Measurements from ENCODE around the gene RAB3D. TPM values are rescaled to one million over a fixed set of nuclear protein-coding genes. Genes with fewer than 3 reads are reported as not detected.

The RAB3D gene
- total and polyA plus RNA-seq, 2 experiments from 2014 or later = 3.8 to 21.2 TPM

DNA sequence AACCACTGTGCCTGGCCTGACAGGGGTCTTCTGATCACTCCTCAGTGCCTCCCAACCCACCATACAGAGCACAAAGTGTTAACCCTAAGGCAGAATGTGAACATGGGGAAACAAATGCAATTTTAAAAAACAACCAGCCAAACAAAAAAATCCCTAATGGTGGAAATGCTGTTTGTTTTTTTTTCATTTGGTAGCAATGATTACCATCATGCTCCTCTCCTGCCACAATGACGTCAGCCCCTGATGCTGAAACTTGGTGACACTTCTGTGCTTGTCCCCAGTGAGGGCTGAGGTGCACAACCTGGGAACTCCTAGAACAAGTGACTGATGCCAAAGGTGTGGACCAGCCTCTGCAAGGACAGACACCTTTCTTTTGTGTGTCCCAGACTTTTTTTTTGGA, 47.5 kb downstream of the RAB3D start:
- Mint-ChIP-seq H3K27me3 (ENCODE audit: insufficient read depth, low read depth, poor library complexity) (peaks cover 8% of the 10 kb centered on the region), H3K27ac (no peak overlapping the region), H3K4me1 (peaks cover 6% of the 10 kb centered on the region; the same call in 2 of the 3 replicates), H3K36me3 (ENCODE audit: low read depth) (no peaks in the 10 kb centered on the region), H3K9me3 (no peaks in the 10 kb centered on the region; the same call in 2 of the 3 replicates), H3K4me3 (no peak overlapping the region)
- no peak overlapping the region for H3K27ac ChIP-seq (ENCODE audit: low read depth)
- TF ChIP-seq POLR2AphosphoS5 (IDR thresholded peaks at IDR 0.05; ENCODE audit: low read depth) = no peak
- TF ChIP-seq, protein P1, sequence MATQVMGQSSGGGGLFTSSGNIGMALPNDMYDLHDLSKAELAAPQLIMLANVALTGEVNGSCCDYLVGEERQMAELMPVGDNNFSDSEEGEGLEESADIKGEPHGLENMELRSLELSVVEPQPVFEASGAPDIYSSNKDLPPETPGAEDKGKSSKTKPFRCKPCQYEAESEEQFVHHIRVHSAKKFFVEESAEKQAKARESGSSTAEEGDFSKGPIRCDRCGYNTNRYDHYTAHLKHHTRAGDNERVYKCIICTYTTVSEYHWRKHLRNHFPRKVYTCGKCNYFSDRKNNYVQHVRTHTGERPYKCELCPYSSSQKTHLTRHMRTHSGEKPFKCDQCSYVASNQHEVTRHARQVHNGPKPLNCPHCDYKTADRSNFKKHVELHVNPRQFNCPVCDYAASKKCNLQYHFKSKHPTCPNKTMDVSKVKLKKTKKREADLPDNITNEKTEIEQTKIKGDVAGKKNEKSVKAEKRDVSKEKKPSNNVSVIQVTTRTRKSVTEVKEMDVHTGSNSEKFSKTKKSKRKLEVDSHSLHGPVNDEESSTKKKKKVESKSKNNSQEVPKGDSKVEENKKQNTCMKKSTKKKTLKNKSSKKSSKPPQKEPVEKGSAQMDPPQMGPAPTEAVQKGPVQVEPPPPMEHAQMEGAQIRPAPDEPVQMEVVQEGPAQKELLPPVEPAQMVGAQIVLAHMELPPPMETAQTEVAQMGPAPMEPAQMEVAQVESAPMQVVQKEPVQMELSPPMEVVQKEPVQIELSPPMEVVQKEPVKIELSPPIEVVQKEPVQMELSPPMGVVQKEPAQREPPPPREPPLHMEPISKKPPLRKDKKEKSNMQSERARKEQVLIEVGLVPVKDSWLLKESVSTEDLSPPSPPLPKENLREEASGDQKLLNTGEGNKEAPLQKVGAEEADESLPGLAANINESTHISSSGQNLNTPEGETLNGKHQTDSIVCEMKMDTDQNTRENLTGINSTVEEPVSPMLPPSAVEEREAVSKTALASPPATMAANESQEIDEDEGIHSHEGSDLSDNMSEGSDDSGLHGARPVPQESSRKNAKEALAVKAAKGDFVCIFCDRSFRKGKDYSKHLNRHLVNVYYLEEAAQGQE (IDR thresholded peaks at IDR 0.05; ENCODE audit: unreplicated experiment) = no peak
- no peak for TF ChIP-seq EZH2phosphoT487 (IDR thresholded peaks at IDR 0.05; ENCODE audit: unreplicated experiment)
- TF ChIP-seq ZNF114 (CRISPR knock-in tag; IDR thresholded peaks at IDR 0.05) = no peak
- no peak for TF ChIP-seq CREB1 (CRISPR knock-in tag; IDR thresholded peaks at IDR 0.05; ENCODE audit: low read depth)
- TF ChIP-seq ZNF331 (CRISPR knock-in tag; IDR thresholded peaks at IDR 0.05; ENCODE audit: low read depth) = no peak
- no peak for TF ChIP-seq STAT1 (IDR thresholded peaks at IDR 0.05; ENCODE audit: unreplicated experiment)
- TF ChIP-seq, protein P2, sequence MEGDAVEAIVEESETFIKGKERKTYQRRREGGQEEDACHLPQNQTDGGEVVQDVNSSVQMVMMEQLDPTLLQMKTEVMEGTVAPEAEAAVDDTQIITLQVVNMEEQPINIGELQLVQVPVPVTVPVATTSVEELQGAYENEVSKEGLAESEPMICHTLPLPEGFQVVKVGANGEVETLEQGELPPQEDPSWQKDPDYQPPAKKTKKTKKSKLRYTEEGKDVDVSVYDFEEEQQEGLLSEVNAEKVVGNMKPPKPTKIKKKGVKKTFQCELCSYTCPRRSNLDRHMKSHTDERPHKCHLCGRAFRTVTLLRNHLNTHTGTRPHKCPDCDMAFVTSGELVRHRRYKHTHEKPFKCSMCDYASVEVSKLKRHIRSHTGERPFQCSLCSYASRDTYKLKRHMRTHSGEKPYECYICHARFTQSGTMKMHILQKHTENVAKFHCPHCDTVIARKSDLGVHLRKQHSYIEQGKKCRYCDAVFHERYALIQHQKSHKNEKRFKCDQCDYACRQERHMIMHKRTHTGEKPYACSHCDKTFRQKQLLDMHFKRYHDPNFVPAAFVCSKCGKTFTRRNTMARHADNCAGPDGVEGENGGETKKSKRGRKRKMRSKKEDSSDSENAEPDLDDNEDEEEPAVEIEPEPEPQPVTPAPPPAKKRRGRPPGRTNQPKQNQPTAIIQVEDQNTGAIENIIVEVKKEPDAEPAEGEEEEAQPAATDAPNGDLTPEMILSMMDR (conservative IDR thresholded peaks at IDR 0.05; ENCODE audit: low read depth in 2 of 2) = no peak
- TF ChIP-seq, protein P3, sequence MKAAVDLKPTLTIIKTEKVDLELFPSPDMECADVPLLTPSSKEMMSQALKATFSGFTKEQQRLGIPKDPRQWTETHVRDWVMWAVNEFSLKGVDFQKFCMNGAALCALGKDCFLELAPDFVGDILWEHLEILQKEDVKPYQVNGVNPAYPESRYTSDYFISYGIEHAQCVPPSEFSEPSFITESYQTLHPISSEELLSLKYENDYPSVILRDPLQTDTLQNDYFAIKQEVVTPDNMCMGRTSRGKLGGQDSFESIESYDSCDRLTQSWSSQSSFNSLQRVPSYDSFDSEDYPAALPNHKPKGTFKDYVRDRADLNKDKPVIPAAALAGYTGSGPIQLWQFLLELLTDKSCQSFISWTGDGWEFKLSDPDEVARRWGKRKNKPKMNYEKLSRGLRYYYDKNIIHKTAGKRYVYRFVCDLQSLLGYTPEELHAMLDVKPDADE (IDR thresholded peaks at IDR 0.05) = no peak
- TF ChIP-seq, protein P4, sequence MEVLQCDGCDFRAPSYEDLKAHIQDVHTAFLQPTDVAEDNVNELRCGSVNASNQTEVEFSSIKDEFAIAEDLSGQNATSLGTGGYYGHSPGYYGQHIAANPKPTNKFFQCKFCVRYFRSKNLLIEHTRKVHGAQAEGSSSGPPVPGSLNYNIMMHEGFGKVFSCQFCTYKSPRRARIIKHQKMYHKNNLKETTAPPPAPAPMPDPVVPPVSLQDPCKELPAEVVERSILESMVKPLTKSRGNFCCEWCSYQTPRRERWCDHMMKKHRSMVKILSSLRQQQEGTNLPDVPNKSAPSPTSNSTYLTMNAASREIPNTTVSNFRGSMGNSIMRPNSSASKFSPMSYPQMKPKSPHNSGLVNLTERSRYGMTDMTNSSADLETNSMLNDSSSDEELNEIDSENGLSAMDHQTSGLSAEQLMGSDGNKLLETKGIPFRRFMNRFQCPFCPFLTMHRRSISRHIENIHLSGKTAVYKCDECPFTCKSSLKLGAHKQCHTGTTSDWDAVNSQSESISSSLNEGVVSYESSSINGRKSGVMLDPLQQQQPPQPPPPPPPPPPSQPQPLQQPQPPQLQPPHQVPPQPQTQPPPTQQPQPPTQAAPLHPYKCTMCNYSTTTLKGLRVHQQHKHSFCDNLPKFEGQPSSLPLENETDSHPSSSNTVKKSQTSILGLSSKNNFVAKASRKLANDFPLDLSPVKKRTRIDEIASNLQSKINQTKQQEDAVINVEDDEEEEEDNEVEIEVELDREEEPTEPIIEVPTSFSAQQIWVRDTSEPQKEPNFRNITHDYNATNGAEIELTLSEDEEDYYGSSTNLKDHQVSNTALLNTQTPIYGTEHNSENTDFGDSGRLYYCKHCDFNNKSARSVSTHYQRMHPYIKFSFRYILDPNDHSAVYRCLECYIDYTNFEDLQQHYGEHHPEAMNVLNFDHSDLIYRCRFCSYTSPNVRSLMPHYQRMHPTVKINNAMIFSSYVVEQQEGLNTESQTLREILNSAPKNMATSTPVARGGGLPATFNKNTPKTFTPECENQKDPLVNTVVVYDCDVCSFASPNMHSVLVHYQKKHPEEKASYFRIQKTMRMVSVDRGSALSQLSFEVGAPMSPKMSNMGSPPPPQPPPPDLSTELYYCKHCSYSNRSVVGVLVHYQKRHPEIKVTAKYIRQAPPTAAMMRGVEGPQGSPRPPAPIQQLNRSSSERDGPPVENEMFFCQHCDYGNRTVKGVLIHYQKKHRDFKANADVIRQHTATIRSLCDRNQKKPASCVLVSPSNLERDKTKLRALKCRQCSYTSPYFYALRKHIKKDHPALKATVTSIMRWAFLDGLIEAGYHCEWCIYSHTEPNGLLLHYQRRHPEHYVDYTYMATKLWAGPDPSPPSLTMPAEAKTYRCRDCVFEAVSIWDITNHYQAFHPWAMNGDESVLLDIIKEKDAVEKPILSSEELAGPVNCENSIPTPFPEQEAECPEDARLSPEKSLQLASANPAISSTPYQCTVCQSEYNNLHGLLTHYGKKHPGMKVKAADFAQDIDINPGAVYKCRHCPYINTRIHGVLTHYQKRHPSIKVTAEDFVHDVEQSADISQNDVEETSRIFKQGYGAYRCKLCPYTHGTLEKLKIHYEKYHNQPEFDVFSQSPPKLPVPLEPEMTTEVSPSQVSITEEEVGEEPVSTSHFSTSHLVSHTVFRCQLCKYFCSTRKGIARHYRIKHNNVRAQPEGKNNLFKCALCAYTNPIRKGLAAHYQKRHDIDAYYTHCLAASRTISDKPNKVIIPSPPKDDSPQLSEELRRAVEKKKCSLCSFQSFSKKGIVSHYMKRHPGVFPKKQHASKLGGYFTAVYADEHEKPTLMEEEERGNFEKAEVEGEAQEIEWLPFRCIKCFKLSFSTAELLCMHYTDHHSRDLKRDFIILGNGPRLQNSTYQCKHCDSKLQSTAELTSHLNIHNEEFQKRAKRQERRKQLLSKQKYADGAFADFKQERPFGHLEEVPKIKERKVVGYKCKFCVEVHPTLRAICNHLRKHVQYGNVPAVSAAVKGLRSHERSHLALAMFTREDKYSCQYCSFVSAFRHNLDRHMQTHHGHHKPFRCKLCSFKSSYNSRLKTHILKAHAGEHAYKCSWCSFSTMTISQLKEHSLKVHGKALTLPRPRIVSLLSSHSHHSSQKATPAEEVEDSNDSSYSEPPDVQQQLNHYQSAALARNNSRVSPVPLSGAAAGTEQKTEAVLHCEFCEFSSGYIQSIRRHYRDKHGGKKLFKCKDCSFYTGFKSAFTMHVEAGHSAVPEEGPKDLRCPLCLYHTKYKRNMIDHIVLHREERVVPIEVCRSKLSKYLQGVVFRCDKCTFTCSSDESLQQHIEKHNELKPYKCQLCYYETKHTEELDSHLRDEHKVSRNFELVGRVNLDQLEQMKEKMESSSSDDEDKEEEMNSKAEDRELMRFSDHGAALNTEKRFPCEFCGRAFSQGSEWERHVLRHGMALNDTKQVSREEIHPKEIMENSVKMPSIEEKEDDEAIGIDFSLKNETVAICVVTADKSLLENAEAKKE (CRISPR knock-in tag; IDR thresholded peaks at IDR 0.05) = no peak
- TF ChIP-seq JUNB (IDR thresholded peaks at IDR 0.05; ENCODE audit: unreplicated experiment) = no peak
- TF ChIP-seq EZH2 (IDR thresholded peaks at IDR 0.05; ENCODE audit: low read depth, unreplicated experiment) = no peak
- TF ChIP-seq NANOG (IDR thresholded peaks at IDR 0.05; ENCODE audit: borderline replicate concordance) = no peak
- ATAC-seq (no peak), DNase-seq (ENCODE audit: low spot score) (no peak)
- no peak overlapping the region for H3K4me2 ChIP-seq
- H3K4me1 ChIP-seq (ENCODE audit: insufficient read depth) = peaks cover 6% of the 10 kb centered on the region
- no peaks in the 10 kb centered on the region for H3K9me2 ChIP-seq (ENCODE audit: insufficient read depth)
- no peak overlapping the region for H3K4me3 ChIP-seq
- H3K79me2 ChIP-seq (replicated peaks; ENCODE audit: insufficient read depth) = no peaks in the 10 kb centered on the region
- H2AFZ ChIP-seq = no peak overlapping the region
- H3F3A ChIP-seq (replicated peaks; ENCODE audit: low read depth) = no peaks in the 10 kb centered on the region
- no peaks in the 10 kb centered on the region for H4K20me1 ChIP-seq (replicated peaks; ENCODE audit: insufficient read depth)
- no peaks in the 10 kb centered on the region for H3K27me3 ChIP-seq (ENCODE audit: insufficient read depth)
- no peaks in the 10 kb centered on the region for H3K36me3 ChIP-seq (ENCODE audit: insufficient read depth)
